ENCODE data around the gene GRM4. TPM values are rescaled to one million over a fixed set of nuclear protein-coding genes. Genes with fewer than 3 reads are reported as not detected.

Gene GRM4
- total and polyA plus RNA-seq, 10 of the 15 experiments (the other 5 are each of a cell fraction or from before 2014, with no cell fraction given) = 0.01 to 0.31 (median 0.05) TPM; not detected in 2

GRCh38 chr6:34052918-34053608 is 92.8 kb downstream of the GRM4 start:
- RAD21 ChIA-PET (ENCODE audit: unreplicated experiment) = interaction anchor here (0.7 to 0.8 kb wide), 2 partner anchors 281 to 1187 kb away, joined by 3 read pairs; no protein-coding TSS in a partner anchor
- Histone ChIP-seq H3K4me2 (ENCODE audit: control insufficient read depth, insufficient read depth) (no peak overlapping the region), H3K9me3 (replicated peaks; ENCODE audit: control insufficient read depth, insufficient read depth, low read length) (no peaks in the 10 kb centered on the region), H3K79me2 (ENCODE audit: control insufficient read depth, insufficient read depth, low read length) (no peaks in the 10 kb centered on the region), H3K4me1 (ENCODE audit: control insufficient read depth, insufficient read depth, low read length) (no peaks in the 10 kb centered on the region), H3K36me3 (ENCODE audit: control insufficient read depth in 2 of 2, insufficient read depth in 2 of 2, low read length in 1 of 2) (no peaks in the 10 kb centered on the region), H3K27me3 (replicated peaks in 1 of 2; ENCODE audit: control insufficient read depth in 2 of 2, insufficient read depth in 2 of 2, low read length in 1 of 2) (no peaks in the 10 kb centered on the region; a peak in 4 of 4 replicates), H4K20me1 (ENCODE audit: control insufficient read depth, insufficient read depth) (no peaks in the 10 kb centered on the region), H3K9ac (ENCODE audit: control insufficient read depth, insufficient read depth, low read length) (no peak overlapping the region), H3K4me3 (no peak overlapping the region), H2AFZ (ENCODE audit: control insufficient read depth, low read depth, low read length) (no peak overlapping the region), H3K27ac (ENCODE audit: control insufficient read depth, insufficient read depth) (no peak overlapping the region)
- SMC1A ChIA-PET (ENCODE audit: uncharacterized antibody, unreplicated experiment) = interaction anchor here (0.7 kb wide), 1 partner anchor 103 kb away, joined by 3 read pairs; no protein-coding TSS in a partner anchor
- BruUV-seq (replicated peaks) = no TSS peak
- POLR2A ChIA-PET = no interaction called here
- CTCF ChIA-PET = interaction anchor here (0.7 to 1.2 kb wide), 2 partner anchors 10 to 1151 kb away, joined by 3 to 4 read pairs; no protein-coding TSS in a partner anchor
- ATAC-seq = no peak
- in situ Hi-C loops (cut with MboI) = loop anchor here (10.0 kb wide), 1 partner anchor 102 kb away; no protein-coding TSS in a partner anchor
- WGBS (ENCODE audit: insufficient coverage, insufficient replicate concordance, low lambda C conversion rate, missing lambda C conversion rate) = 30% methylated on average over 7 of the region's 7 CpGs
- no peak for FAIRE-seq
- no peak for DNase-seq (ENCODE audit: low read depth, low spot score)
- intact Hi-C loops (cut with micrococcal nuclease; ENCODE audit: unreplicated experiment) = no loop called here
- TF ChIP-seq PML (IDR thresholded peaks at IDR 0.05; ENCODE audit: low read length) = no peak
- TF ChIP-seq TCF12 (IDR thresholded peaks at IDR 0.05; ENCODE audit: low read depth, low read length) = no peak
- TF ChIP-seq PRDM15 (CRISPR knock-in tag; IDR thresholded peaks at IDR 0.05) = no peak
- TF ChIP-seq MYB (IDR thresholded peaks at IDR 0.05; ENCODE audit: borderline replicate concordance, low read depth, low read length) = no peak
- TF ChIP-seq EED (IDR thresholded peaks at IDR 0.05; ENCODE audit: low read depth) = no peak
- TF ChIP-seq ZNF622 (IDR thresholded peaks at IDR 0.05) = no peak
- no peak for TF ChIP-seq MAX (IDR thresholded peaks at IDR 0.05; ENCODE audit: low read depth, low read length)
- no peak for TF ChIP-seq ZSCAN29 (IDR thresholded peaks at IDR 0.05)
- TF ChIP-seq IRF3 (IDR thresholded peaks at IDR 0.05) = no peak
- TF ChIP-seq STAT1 (conservative IDR thresholded peaks at IDR 0.05) = no peak
- no peak for TF ChIP-seq SRF (IDR thresholded peaks at IDR 0.05; ENCODE audit: low read depth in 2 of 2, low read length in 2 of 2)
- TF ChIP-seq, protein P1, sequence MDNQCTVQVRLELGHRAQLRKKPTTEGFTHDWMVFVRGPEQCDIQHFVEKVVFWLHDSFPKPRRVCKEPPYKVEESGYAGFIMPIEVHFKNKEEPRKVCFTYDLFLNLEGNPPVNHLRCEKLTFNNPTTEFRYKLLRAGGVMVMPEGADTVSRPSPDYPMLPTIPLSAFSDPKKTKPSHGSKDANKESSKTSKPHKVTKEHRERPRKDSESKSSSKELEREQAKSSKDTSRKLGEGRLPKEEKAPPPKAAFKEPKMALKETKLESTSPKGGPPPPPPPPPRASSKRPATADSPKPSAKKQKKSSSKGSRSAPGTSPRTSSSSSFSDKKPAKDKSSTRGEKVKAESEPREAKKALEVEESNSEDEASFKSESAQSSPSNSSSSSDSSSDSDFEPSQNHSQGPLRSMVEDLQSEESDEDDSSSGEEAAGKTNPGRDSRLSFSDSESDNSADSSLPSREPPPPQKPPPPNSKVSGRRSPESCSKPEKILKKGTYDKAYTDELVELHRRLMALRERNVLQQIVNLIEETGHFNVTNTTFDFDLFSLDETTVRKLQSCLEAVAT (IDR thresholded peaks at IDR 0.05) = no peak
- TF ChIP-seq NRF1 (conservative IDR thresholded peaks at IDR 0.05; ENCODE audit: low read depth, low read length) = no peak
- no peak for TF ChIP-seq IKZF2 (IDR thresholded peaks at IDR 0.05)
- no peak for TF ChIP-seq CEBPB (IDR thresholded peaks at IDR 0.05; ENCODE audit: borderline replicate concordance in 1 of 2, low read depth in 2 of 2, low read length in 2 of 2)
- TF ChIP-seq ZZZ3 (IDR thresholded peaks at IDR 0.05; ENCODE audit: control insufficient read depth, insufficient read length, low read depth) = no peak

Data from GM12878 (cell line).